Keratinocyte (primary cell): ENCODE measurements around the gene MASP2. TPM values are rescaled to one million over a fixed set of nuclear protein-coding genes. Genes with fewer than 3 reads are reported as not detected.

ENCODE experiments used
- DNase-seq: peaks from one replicate; pipeline ENCODE4 v3.0.0-alpha.2; 2011; ENCODE audit warnings: low read depth, missing footprints, low spot score
- FAIRE-seq: peaks from 2 replicates; lab custom pipeline; 2011; peaks lifted over from hg19 to GRCh38; lab: Jason Lieb, UNC
- H2AFZ ChIP-seq: 2 replicates; pipeline ENCODE4 v1.6.0; 2012; ENCODE audit warnings: low read length, control low read depth, inconsistent platforms; ENCODE audit not compliant: control insufficient read depth
- H3K27ac ChIP-seq: 2 replicates; pipeline ENCODE4 v1.5.1; 2011; ENCODE audit warnings: low read length; ENCODE audit not compliant: control insufficient read depth, insufficient read depth
- H3K27me3 ChIP-seq: 3 replicates; pipeline ENCODE4 v1.6.0; 2011; ENCODE audit warnings: low read length; ENCODE audit not compliant: control insufficient read depth, insufficient read depth; ENCODE audit errors: extremely low read depth
- H3K36me3 ChIP-seq, 2 experiments: 2 replicates in 1 of 2; 3 replicates in 1 of 2; pipeline ENCODE4 v1.5.1; 2011; ENCODE audit warnings: low read length in 2 of 2, mild to moderate bottlenecking in 1 of 2; ENCODE audit not compliant: control insufficient read depth in 2 of 2, insufficient read depth in 2 of 2; ENCODE audit errors: extremely low read depth in 1 of 2
- H3K4me1 ChIP-seq: 3 replicates; pipeline ENCODE4 v1.5.1; 2011; ENCODE audit warnings: low read length; ENCODE audit not compliant: control insufficient read depth, insufficient read depth; ENCODE audit errors: extremely low read depth
- H3K4me2 ChIP-seq: 3 replicates; pipeline ENCODE4 v1.6.0; 2011; ENCODE audit warnings: low read depth, low read length; ENCODE audit not compliant: control insufficient read depth, insufficient read depth; ENCODE audit errors: extremely low read depth
- H3K4me3 ChIP-seq, 3 experiments: fragments of 200-600 bp in 1 of 3; sonication (generic) in 1 of 3; 2 replicates in 2 of 3; 3 replicates in 1 of 3; pipeline ENCODE4 v1.5.1; 2011 to 2016; ENCODE audit warnings: low read length in 3 of 3, mild to moderate bottlenecking in 3 of 3, control low read depth in 2 of 3, inconsistent platforms in 1 of 3, low read depth in 1 of 3, mixed read lengths in 1 of 3, mixed run types in 1 of 3, moderate library complexity in 1 of 3; ENCODE audit not compliant: control insufficient read depth in 2 of 3, insufficient read depth in 2 of 3; ENCODE audit errors: extremely low read depth in 1 of 3
- H3K79me2 ChIP-seq: 2 replicates; pipeline ENCODE4 v1.6.0; 2012; ENCODE audit warnings: low read length; ENCODE audit not compliant: control insufficient read depth, insufficient read depth
- H3K9ac ChIP-seq: 3 replicates; pipeline ENCODE4 v1.6.0; 2011; ENCODE audit warnings: low read length; ENCODE audit not compliant: control insufficient read depth, insufficient read depth; ENCODE audit errors: extremely low read depth
- H3K9me1 ChIP-seq: 3 replicates; pipeline ENCODE4 v1.6.0; 2011; ENCODE audit warnings: low read length; ENCODE audit not compliant: control insufficient read depth, insufficient read depth; ENCODE audit errors: extremely low read depth
- H3K9me3 ChIP-seq: 2 replicates; pipeline ENCODE4 v1.5.1; 2012; ENCODE audit warnings: low read depth, low read length; ENCODE audit not compliant: control insufficient read depth
- H4K20me1 ChIP-seq: 3 replicates; pipeline ENCODE4 v1.6.0; 2011; ENCODE audit warnings: low read length; ENCODE audit not compliant: control insufficient read depth, insufficient read depth; ENCODE audit errors: extremely low read depth
- EZH2 ChIP-seq: IDR thresholded peaks from one replicate; pipeline ENCODE4 v1.6.1; 2012; ENCODE audit warnings: inconsistent platforms, mild to moderate bottlenecking, low read length, moderate library complexity
- dilution Hi-C: fragments of 300-500 bp; cut with MboI; formaldehyde crosslinking; loops from one replicate; pipeline ENCODE4 v1.7.0; 2020; ENCODE audit warnings: low sequenced_read_pairs; ENCODE audit not compliant: extremely low pct_ligation_motif_present
- polyA plus RNA-seq, 5 experiments: library from polyadenylated mRNA; depleted of rRNA in 3 of 5; stranded (reverse) in 3 of 5; stranded (forward) in 1 of 5; unstranded in 1 of 5; fragments of >200 nt; gene quantifications; 1 replicate in 1 of 5; 2 replicates in 3 of 5; 3 replicates in 1 of 5; pipeline versions ENCODE4 v1.2.1 to v1.2.3, GENCODE V29; 2011 to 2012; ENCODE audit warnings: missing spikeins in 2 of 5, low read depth in 1 of 5, low replicate concordance in 1 of 5
- TF ChIP-seq, protein P1 (sequence below), 3 experiments: IDR thresholded peaks in 1 of 3; conservative IDR thresholded peaks in 1 of 3; optimal IDR thresholded peaks in 1 of 3; 2 replicates in 2 of 3; 3 replicates in 1 of 3; pipeline versions ENCODE3 to v1.5.1; 2011; ENCODE audit warnings: low read length in 3 of 3, mild to moderate bottlenecking in 3 of 3, moderate library complexity in 2 of 3, control low read depth in 1 of 3, inconsistent platforms in 1 of 3; ENCODE audit not compliant: insufficient read depth in 2 of 3; ENCODE audit errors: extremely low read depth in 1 of 3

MASP2 gene
- polyA plus RNA-seq, 1 donor (not counting 4 experiments of a cell fraction or from before 2014, with no cell fraction given), result 0.03 TPM

DNA sequence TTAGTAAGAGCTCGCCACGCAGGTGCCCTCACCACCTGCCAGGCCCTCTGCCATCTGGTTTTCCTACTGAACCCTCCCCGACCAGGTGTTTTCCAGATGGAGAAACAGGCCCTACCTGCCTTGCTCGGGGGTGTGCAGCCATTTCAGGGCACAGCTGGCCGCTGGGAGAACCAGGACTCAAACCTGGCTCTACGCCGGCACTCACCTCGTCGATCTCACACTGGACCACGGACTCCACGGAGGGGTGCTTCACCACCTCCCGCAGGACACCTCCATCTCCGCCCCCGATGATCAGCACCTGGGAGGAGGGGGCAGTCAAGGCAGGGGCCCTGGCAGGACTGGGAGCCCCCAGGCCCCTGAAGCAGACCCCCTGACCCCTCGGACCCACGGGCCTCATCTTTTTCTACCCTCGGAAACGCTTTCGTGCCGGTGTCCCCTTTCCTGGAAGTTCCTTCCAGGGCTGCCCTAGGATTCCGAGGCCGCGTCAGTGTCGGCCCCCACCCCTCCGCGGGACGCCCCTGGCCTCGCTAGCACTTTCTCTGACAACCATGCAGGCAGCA lies 11.6 kb upstream of the MASP2 start:
- H2AFZ ChIP-seq, result no peak overlapping the region
- H3K9me1 ChIP-seq, result no peaks in the 10 kb centered on the region
- dilution Hi-C loops, result no loop called here
- TF ChIP-seq, protein P1, sequence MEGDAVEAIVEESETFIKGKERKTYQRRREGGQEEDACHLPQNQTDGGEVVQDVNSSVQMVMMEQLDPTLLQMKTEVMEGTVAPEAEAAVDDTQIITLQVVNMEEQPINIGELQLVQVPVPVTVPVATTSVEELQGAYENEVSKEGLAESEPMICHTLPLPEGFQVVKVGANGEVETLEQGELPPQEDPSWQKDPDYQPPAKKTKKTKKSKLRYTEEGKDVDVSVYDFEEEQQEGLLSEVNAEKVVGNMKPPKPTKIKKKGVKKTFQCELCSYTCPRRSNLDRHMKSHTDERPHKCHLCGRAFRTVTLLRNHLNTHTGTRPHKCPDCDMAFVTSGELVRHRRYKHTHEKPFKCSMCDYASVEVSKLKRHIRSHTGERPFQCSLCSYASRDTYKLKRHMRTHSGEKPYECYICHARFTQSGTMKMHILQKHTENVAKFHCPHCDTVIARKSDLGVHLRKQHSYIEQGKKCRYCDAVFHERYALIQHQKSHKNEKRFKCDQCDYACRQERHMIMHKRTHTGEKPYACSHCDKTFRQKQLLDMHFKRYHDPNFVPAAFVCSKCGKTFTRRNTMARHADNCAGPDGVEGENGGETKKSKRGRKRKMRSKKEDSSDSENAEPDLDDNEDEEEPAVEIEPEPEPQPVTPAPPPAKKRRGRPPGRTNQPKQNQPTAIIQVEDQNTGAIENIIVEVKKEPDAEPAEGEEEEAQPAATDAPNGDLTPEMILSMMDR (optimal IDR thresholded peaks at IDR 0.05 in 1 of 3, IDR thresholded peaks at IDR 0.05 in 1 of 3, conservative IDR thresholded peaks at IDR 0.05 in 1 of 3; ENCODE audit: extremely low read depth in 1 of 3, insufficient read depth in 2 of 3, low read length in 3 of 3), result no peak
- TF ChIP-seq EZH2, result no peak
- H3K9me3 ChIP-seq, result no peaks in the 10 kb centered on the region
- no peak for FAIRE-seq
- peak overlapping the region; percentile 42 for H3K27ac ChIP-seq
- H3K79me2 ChIP-seq, result peaks cover 26% of the 10 kb centered on the region
- H3K4me2 ChIP-seq, result peak overlapping the region; percentile 91
- H3K9ac ChIP-seq, result peak overlapping the region; percentile 78
- H4K20me1 ChIP-seq, result peaks cover under 1% of the 10 kb centered on the region
- no peak for DNase-seq
- H3K4me3 ChIP-seq, result peak overlapping the region; percentile 71 to 99 (median 80)
- H3K4me1 ChIP-seq, result peaks cover 19% of the 10 kb centered on the region
- no peaks in the 10 kb centered on the region for H3K27me3 ChIP-seq
- H3K36me3 ChIP-seq, result peaks cover 14 to 28% of the 10 kb centered on the region in 2 experiments

DNA sequence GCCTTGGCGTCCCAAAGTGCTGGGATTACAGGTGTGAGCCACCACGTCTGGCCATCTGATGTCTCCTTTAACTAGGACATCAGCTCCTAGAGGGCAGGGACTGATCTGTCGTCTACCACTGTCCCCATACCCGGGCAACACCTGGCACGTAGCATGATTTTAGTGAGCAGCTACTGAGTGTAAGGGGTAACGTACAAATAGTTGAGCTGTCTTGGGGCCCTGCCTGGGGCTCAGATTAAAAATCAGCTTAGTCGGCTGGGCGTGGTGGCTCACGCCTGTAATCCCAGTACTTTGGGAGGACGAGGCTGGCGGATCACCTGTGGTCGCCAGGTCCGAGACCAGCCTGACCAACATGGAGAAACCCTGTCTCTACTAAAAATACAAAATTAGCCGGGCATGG lies 11.0 kb upstream of the MASP2 start:
- Histone ChIP-seq H3K27ac (no peak overlapping the region), H3K4me1 (peaks cover 19% of the 10 kb centered on the region), H3K27me3 (no peaks in the 10 kb centered on the region), H2AFZ (no peak overlapping the region), H3K9me3 (no peaks in the 10 kb centered on the region), H3K9me1 (no peaks in the 10 kb centered on the region), H3K79me2 (peaks cover 26% of the 10 kb centered on the region), H3K4me2 (no peak overlapping the region), H3K9ac (no peak overlapping the region), H4K20me1 (peaks cover 2% of the 10 kb centered on the region), H3K36me3 (peaks cover 11 to 23% of the 10 kb centered on the region in 2 experiments), H3K4me3 (peak overlapping the region in 1 of 3 experiments; percentile 80)
- FAIRE-seq (no peak), DNase-seq (no peak)
- TF ChIP-seq, protein P1 (optimal IDR thresholded peaks at IDR 0.05 in 1 of 3, IDR thresholded peaks at IDR 0.05 in 1 of 3, conservative IDR thresholded peaks at IDR 0.05 in 1 of 3; ENCODE audit: extremely low read depth in 1 of 3, insufficient read depth in 2 of 3, low read length in 3 of 3), result no peak
- no peak for TF ChIP-seq EZH2
- dilution Hi-C loops, result no loop called here
